SHP77 treated with DMSO at 0.1 percent for 48 hours (cell line): ENCODE results near the gene MORC1.
"Not testable (repeated sequence)": the region's sequence is repeated elsewhere in the genome, so short reads cannot be mapped to it uniquely, and the experiment has no call there.

Experiments used
- DNase-seq: peaks from one replicate; lab custom pipeline; 2025; lab: John Stamatoyannopoulos, UW

Gene MORC1, protein sequence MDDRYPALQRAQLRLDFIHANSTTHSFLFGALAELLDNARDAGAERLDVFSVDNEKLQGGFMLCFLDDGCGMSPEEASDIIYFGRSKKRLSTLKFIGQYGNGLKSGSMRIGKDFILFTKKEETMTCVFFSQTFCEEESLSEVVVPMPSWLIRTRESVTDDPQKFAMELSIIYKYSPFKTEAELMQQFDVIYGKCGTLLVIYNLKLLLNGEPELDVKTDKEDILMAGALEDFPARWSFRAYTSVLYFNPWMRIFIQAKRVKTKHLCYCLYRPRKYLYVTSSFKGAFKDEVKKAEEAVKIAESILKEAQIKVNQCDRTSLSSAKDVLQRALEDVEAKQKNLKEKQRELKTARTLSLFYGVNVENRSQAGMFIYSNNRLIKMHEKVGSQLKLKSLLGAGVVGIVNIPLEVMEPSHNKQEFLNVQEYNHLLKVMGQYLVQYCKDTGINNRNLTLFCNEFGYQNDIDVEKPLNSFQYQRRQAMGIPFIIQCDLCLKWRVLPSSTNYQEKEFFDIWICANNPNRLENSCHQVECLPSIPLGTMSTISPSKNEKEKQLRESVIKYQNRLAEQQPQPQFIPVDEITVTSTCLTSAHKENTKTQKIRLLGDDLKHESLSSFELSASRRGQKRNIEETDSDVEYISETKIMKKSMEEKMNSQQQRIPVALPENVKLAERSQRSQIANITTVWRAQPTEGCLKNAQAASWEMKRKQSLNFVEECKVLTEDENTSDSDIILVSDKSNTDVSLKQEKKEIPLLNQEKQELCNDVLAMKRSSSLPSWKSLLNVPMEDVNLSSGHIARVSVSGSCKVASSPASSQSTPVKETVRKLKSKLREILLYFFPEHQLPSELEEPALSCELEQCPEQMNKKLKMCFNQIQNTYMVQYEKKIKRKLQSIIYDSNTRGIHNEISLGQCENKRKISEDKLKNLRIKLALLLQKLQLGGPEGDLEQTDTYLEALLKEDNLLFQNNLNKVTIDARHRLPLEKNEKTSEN

DNA sequence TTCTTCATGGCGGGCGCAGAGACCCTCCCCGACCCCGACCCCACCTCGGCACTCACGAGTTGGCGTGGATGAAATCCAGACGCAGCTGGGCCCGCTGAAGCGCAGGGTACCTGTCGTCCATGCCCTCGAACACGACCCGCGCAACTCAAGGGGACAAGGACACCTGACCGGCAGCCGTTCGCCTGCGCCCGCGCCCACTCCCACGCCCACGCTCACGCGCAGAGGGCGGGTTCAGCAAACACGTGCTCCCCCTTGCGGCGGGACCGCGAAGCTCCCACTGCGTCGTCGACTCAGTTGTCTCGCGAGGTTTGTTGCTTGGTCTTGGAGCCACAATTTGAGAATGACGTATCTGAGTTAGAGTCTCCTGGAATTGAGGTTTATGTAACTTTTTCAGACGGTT, at the start of gene MORC1:
Gene MORC1 (minus strand): TSS at position 196 of the 400 bp plus-strand sequence. CDS start 75 bp downstream, at position 121.
- DNase-seq, result no peak

- no peak for DNase-seq
These were observed 48.0 kb upstream of the MORC1 start for GRCh38 chr3:109165905-109166304.

DNA sequence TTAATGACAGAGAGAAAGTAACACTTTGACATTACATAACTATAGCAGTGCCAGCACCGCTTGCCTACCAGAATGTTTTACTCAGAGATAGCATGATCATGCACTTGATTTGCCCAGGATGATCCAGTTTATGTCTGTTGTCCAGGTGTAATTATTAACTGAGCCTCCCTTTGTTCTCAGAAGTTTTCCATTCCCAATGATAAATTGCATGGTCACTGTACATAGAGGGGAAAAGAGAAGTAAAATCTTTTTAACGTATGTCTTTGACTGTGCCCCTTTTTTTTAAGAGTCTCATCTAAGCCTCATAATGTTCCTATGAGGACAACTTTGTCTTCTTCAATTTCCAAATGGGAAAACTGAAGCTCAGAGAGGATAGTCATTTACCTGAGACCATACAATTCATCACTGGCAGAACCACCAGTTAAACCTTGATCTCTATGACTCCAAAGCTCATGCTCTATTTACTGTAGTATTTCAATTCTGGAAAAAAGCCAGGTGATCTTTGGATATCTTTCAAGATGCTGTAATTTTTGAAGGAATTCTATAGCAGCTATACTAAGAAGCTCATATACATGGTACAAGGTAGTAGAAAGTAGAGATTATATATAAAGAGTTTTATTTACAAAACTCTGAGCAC, 43.7 kb upstream of the MORC1 start:
- no peak for DNase-seq

DNA sequence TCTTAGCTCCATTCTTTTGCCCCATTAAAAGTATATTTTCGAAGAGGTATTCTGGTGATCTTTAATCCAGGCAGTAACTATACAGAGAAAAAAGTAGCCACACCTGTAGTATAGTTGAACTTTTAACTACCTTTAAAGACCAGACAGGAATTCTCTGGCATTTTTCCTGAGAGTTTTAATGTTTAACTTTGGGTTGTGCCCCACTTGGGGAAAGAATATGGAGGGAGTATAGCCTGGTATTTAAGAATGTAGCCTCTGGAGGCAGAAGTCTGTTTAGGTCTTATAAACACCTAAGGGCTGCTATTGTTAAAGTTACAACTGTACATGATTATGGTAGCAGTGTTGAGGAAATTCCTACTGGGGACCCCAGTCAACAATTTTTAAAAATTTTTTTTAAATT, 37.9 kb upstream of the MORC1 start:
- no peak for DNase-seq

DNA sequence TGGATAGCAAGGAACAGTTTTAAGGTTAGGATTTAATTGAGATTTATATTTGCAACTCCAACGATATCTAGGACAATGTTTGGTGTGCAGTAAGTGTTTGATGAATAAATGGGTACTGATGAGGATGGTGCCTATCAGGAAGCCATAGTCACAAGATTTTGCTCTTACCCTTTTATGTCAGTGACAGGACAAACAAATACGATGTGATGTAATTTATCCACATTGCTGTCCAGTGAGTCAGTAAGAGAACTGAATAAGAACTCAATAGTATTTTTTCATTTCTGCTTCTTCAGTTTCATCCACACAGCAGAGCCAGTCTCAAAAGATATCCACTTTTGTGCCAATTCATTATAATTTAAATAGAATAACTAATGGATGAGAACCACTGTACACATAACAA, 37.0 kb upstream of the MORC1 start:
- no peak for DNase-seq

DNA sequence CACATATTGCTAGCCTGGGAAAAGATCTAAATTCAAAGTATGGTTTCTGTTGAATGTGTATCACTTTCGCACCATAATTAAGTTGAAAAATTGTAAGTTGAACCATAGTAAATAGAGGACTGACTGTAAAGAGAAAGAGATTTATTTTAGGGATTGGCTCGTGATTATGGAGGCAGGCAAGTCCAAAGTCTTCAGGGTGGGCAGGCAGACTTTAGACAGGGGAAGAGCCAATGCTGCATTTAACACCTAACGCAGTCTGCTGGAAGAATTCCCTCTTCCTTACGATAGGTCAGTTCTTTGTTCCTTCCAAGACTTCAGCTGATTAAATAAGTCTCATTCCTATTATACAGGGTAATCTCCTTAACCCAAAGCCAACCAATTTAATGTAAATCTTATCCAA, 34.4 kb upstream of the MORC1 start:
- DNase-seq, result no peak

DNA sequence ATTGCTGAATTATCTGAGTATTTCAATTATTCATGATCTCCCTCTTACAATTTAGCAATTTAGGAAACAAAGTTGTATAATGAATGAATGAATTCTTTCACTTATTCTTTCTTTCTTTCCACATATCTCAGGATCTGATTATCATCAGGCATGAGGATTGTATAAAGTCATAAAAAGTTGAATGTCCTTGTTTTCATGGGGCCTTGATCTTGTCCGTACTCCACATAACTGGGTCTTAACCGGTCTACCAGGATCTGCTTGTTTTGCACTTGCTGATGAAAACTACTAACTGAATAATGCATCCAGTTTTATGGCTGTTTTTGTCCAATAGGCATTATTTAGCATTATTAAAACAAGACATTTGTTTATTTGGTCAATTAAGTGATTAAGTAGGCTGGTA, 31.1 kb upstream of the MORC1 start:
- DNase-seq, result no peak

GRCh38 chr3:109143646-109144045, 25.7 kb upstream of the MORC1 start:
- DNase-seq, result no peak

GRCh38 chr3:109140318-109140717, 22.4 kb upstream of the MORC1 start:
- no peak for DNase-seq

DNA sequence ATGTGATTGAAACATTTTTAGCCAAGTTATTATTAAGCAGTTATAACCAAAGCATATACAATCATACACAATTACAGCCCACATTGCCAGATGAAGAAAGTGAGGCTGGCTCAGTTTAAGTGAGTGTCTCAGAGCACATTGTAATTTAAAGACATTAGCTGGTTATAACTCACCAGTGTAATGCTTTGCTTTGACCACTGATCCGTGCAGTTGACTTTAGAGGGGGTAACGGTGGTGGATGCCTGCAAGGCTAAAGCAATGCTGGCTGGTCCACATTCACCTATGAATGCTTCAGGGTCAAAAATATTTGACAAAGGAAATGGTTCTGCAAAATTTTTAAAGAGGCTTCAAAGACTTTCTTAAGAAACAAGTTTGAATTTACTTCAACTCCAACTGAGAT, 19.8 kb upstream of the MORC1 start:
- DNase-seq, result no peak

DNA sequence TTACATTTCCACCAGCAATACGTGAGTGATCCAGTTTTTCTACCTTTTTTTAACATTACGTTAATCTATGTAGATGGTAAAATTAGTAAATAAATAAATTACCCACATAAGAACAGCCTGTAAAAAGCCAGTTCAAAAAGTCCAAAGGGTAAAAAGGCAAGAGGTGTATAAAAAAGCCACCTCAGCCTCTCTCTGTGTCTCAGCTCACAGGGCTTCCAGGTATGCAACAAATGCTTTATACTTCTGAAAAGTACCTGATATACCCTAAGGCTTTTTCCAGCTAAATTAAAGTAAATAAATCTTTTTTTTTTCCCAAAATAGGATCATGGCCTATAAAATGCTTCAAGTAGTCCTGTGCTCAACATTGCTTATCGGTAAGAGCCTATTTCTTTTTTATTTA, 18.6 kb upstream of the MORC1 start, which contains the start of gene C3orf85:
Gene C3orf85 (plus strand): TSS at position 197 of the 400 bp plus-strand sequence. CDS start 129 bp downstream, at position 326.
- no peak for DNase-seq

GRCh38 chr3:109133474-109133816, 15.5 kb upstream of the MORC1 start:
- not testable (repeated sequence) for DNase-seq

DNA sequence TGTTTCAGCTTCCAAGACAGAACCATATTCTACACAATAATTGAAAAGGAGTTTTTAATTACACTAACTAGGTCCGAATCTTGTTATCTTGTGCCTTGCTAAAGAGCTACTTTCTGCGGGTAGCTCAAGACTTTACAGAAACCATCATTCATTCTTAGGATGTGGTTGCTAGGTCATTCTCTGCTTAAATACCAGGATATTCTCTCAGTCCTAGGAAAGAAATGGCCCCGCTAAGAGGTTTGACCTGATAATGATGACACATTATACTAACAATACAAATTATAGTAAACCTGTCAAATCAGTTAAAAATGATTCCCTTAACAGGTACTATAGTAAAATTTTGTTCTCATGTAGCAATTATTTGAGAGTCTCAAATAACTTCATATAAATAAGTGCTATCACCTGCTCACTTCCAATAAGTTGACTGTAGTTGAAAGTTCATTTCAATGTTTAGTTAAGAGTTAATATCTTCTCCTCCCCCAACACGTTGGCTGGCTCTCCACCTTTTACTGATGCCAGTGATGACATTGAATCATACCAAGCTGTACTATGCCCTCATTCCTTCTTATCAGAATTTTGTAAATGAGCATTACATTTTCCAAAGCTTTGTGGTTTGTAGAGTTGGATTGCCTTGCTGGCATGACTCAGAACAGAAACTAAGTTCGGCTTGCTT, 15.0 kb upstream of the MORC1 start:
- DNase-seq, result no peak

DNA sequence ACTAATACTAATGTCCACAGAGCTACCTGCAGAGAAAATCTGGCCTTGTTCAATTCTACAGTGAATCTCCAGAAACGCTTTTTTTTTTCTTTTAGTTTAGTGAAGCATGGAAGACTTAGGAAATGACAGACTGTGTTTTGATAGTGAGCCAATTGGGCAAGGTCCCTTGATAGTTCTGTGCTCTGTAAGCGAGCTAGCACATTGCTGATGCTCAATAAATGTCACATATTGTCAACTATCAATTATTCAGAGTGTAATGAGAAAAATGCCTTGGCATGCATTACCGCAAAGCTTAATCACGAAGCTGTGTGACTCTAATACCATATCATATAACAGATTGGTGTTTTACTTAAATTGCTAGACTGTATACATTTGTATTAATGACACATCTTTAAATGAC, 13.3 kb upstream of the MORC1 start:
- DNase-seq, result no peak

DNA sequence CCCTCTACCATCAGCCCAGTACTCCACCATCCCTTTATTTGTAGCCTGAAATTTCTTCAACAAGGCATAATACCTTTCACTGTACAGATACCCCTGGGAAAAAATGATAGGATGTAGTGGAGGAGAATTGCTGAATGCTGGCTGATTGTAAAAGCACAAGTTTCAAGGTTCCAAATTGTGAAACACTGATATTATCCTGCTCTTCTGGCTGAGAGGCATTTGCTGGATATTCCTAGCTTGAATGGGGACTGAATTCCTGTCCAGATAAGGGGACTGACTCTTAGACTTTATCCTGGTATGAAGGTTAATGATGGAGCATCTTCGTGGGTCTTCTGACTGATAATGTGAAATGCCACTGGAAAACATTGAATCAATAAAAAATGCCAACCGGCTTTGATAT, 9.6 kb upstream of the MORC1 start:
- DNase-seq, result no peak

GRCh38 chr3:109125902-109126301, 8.0 kb upstream of the MORC1 start:
- no peak for DNase-seq

DNA sequence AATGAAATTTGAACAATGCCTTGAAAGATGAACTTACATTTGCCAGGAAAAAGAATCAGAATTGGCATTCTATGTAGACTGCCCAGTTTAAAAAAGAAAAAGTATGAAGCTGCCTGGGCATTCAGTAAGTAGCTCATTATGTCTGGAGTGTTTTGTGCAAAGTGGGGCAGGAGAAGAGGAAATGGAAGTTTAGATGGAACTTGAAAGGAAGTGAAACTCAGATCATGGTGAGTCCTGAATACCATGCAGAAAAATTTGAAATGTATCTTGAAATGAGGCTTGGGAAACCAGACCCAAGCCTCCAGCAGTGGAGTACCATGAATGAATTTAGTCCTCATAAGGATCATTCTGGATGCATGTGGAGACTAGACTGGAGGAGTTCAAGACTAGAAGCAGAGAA, 4.8 kb upstream of the MORC1 start:
- no peak for DNase-seq

DNA sequence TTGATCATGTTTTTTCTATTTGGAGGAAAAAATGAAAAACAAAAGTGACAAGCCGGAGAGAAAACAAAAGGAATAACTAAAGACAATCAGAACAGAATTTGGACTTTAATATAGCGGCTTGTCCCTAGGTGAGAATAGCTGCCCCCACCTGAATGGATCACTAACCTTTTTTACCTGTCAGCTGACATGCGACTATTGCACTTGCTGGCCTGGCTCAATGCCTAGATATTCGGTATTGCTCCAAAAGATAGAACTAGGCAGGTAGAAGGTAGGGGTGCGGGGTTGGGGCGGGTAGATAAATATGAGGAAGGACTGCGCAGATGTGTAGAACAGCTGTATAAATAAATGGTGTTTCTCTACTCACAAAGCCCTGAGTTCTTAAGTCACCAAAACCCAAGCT, 650 bp upstream of the MORC1 start:
- DNase-seq, result no peak

- no peak for DNase-seq
These were observed 1.9 kb downstream of the MORC1 start for GRCh38 chr3:109116031-109116430.

- DNase-seq, result no peak
These were observed 2.5 kb downstream of the MORC1 start for GRCh38 chr3:109115451-109115850.

GRCh38 chr3:109114746-109115145, 3.2 kb downstream of the MORC1 start:
- DNase-seq, result no peak
